Osteocyte (in vitro differentiated cells): Measurements from ENCODE around the gene BARX2. TPM values are rescaled to one million over a fixed set of nuclear protein-coding genes. Genes with fewer than 3 reads are reported as not detected.

Experiments
- DNase-seq: peaks from one replicate; pipeline ENCODE4 v3.0.0; 2021; ENCODE audit warnings: mixed read lengths; ENCODE audit not compliant: unreplicated experiment; ENCODE audit errors: extremely low spot score
- H3K27ac Mint-ChIP-seq: one replicate; pipeline ENCODE4 v1.8.0; 2021; ENCODE audit warnings: mild to moderate bottlenecking, mixed read lengths; ENCODE audit not compliant: unreplicated experiment
- H3K27me3 Mint-ChIP-seq: one replicate; pipeline ENCODE4 v1.8.0; 2021; ENCODE audit warnings: mixed read lengths; ENCODE audit not compliant: unreplicated experiment
- H3K36me3 Mint-ChIP-seq: one replicate; pipeline ENCODE4 v1.8.0; 2021; ENCODE audit warnings: mixed read lengths; ENCODE audit not compliant: unreplicated experiment
- H3K4me1 Mint-ChIP-seq: one replicate; pipeline ENCODE4 v1.8.0; 2021; ENCODE audit warnings: mixed read lengths; ENCODE audit not compliant: unreplicated experiment
- H3K4me3 Mint-ChIP-seq: one replicate; pipeline ENCODE4 v1.8.0; 2021; ENCODE audit warnings: mild to moderate bottlenecking, moderate library complexity, mixed read lengths; ENCODE audit not compliant: unreplicated experiment
- H3K9me3 Mint-ChIP-seq: one replicate; pipeline ENCODE4 v1.8.0; 2021; ENCODE audit warnings: mixed read lengths; ENCODE audit not compliant: unreplicated experiment
- CTCF ChIP-seq: fragments of 200-600 bp; sonication (generic); IDR thresholded peaks from 2 replicates; pipeline ENCODE4 v1.5.0; 2021; ENCODE audit warnings: antibody characterized with exemption, mild to moderate bottlenecking, moderate library complexity
- total RNA-seq: library from RNA; stranded (reverse); gene quantifications from 2 replicates; pipeline ENCODE4 v1.2.1, GENCODE V29; 2021

BARX2 gene
- total RNA-seq, 1 donor from 2014 or later, result not detected

- peaks cover 4% of the 10 kb centered on the region for H3K9me3 Mint-ChIP-seq
- no peaks in the 10 kb centered on the region for H3K36me3 Mint-ChIP-seq
- no peaks in the 10 kb centered on the region for H3K4me1 Mint-ChIP-seq
- no peak for TF ChIP-seq CTCF
- H3K27ac Mint-ChIP-seq, result no peak overlapping the region
- no peak for DNase-seq
- no peaks in the 10 kb centered on the region for H3K27me3 Mint-ChIP-seq
- H3K4me3 Mint-ChIP-seq, result no peak overlapping the region
Measured at GRCh38 chr11:129457321-129457720, 81.7 kb downstream of the BARX2 start.

GRCh38 chr11:129458278-129458677 lies 82.6 kb downstream of the BARX2 start:
- H3K27ac Mint-ChIP-seq, result no peak overlapping the region
- no peak for TF ChIP-seq CTCF
- no peaks in the 10 kb centered on the region for H3K4me1 Mint-ChIP-seq
- H3K36me3 Mint-ChIP-seq, result no peaks in the 10 kb centered on the region
- H3K4me3 Mint-ChIP-seq, result no peak overlapping the region
- H3K27me3 Mint-ChIP-seq, result no peaks in the 10 kb centered on the region
- H3K9me3 Mint-ChIP-seq, result peaks cover 7% of the 10 kb centered on the region
- no peak for DNase-seq

GRCh38 chr11:129458756-129459535 lies 83.3 kb downstream of the BARX2 start:
- TF ChIP-seq CTCF, result no peak
- Mint-ChIP-seq H3K27me3 (no peaks in the 10 kb centered on the region), H3K27ac (no peak overlapping the region), H3K36me3 (no peaks in the 10 kb centered on the region), H3K4me3 (no peak overlapping the region), H3K9me3 (peaks cover 13% of the 10 kb centered on the region), H3K4me1 (no peaks in the 10 kb centered on the region)
- DNase-seq, result no peak

- no peaks in the 10 kb centered on the region for H3K27me3 Mint-ChIP-seq
- no peak overlapping the region for H3K27ac Mint-ChIP-seq
Measured at GRCh38 chr11:129460714-129461113, 85.1 kb downstream of the BARX2 start.

More at GRCh38 chr11:129460714-129461113, 85.1 kb downstream of the BARX2 start:
- Mint-ChIP-seq H3K4me3 (no peak overlapping the region), H3K4me1 (no peaks in the 10 kb centered on the region), H3K9me3 (peaks cover 10% of the 10 kb centered on the region), H3K36me3 (no peaks in the 10 kb centered on the region)
- TF ChIP-seq CTCF, result no peak
- DNase-seq, result no peak
